ENCODE data around the gene PLXDC2.

- TF ChIP-seq POLR2AphosphoS5 (IDR thresholded peaks at IDR 0.05), result no peak
- no peak for TF ChIP-seq CTCF (IDR thresholded peaks at IDR 0.05)
Measured at GRCh38 chr10:19985745-19986144, 169.5 kb downstream of the PLXDC2 start.
